T-helper 1 cell (primary cell): ENCODE results near the gene DEPDC1.
"Not testable (repeated sequence)": the region's sequence is repeated elsewhere in the genome, so short reads cannot be mapped to it uniquely, and the experiment has no call there.

Experiments
- DNase-seq, 5 donors: peaks; one replicate each; pipeline ENCODE4 v3.0.0-alpha.2; 2012 to 2020
- total RNA-seq, 4 donors: gene quantifications; one replicate each; lab custom pipeline; 2026; lab: John Stamatoyannopoulos, UW

DEPDC1 gene
- total RNA-seq = 0.12 to 1.0 (median 0.21) reads per million in 4 donors

GRCh38 chr1:68496680-68497357, at the start of gene DEPDC1:
Gene DEPDC1, minus strand, starts transcription at chr1:68497082. Its CDS starts 83 bp downstream, at chr1:68496999.
- peak; percentile 57 to 88 (median 64) for DNase-seq

- no peak for DNase-seq
Observed at GRCh38 chr1:68544651-68545050, 47.8 kb upstream of the DEPDC1 start.

- DNase-seq = no peak
Observed at GRCh38 chr1:68542586-68542985, 45.7 kb upstream of the DEPDC1 start.

GRCh38 chr1:68538941-68539340, 42.1 kb upstream of the DEPDC1 start:
- DNase-seq = no peak

- DNase-seq = no peak
Observed at GRCh38 chr1:68528243-68528642, 31.4 kb upstream of the DEPDC1 start.

GRCh38 chr1:68525781-68526180, 28.9 kb upstream of the DEPDC1 start:
- DNase-seq = no peak

GRCh38 chr1:68521286-68521685, 24.4 kb upstream of the DEPDC1 start:
- DNase-seq = no peak

- no peak for DNase-seq
Observed at GRCh38 chr1:68516066-68516465, 19.2 kb upstream of the DEPDC1 start.

GRCh38 chr1:68511254-68511653, 14.4 kb upstream of the DEPDC1 start:
- DNase-seq = no peak

- no peak for DNase-seq
Observed at GRCh38 chr1:68506386-68506785, 9.5 kb upstream of the DEPDC1 start.

- no peak for DNase-seq
Observed at GRCh38 chr1:68503085-68503484, 6.2 kb upstream of the DEPDC1 start.

GRCh38 chr1:68497358-68497698, 446 bp upstream of the DEPDC1 start:
- no peak for DNase-seq

GRCh38 chr1:68495968-68496679, 758 bp downstream of the DEPDC1 start:
- peak in 1 of 5 donors; percentile 33 for DNase-seq

GRCh38 chr1:68495532-68495931, 1.4 kb downstream of the DEPDC1 start:
- DNase-seq = peak in 1 of 5 donors; percentile 8

- no peak for DNase-seq
Observed at GRCh38 chr1:68493193-68493592, 3.7 kb downstream of the DEPDC1 start.

GRCh38 chr1:68492255-68492654, 4.6 kb downstream of the DEPDC1 start:
- not testable (repeated sequence) for DNase-seq

- DNase-seq = no peak
Observed at GRCh38 chr1:68490046-68490651, 6.7 kb downstream of the DEPDC1 start.

GRCh38 chr1:68485431-68486022, 11.4 kb downstream of the DEPDC1 start:
- DNase-seq = no peak

- no peak for DNase-seq
Observed at GRCh38 chr1:68484618-68485017, 12.3 kb downstream of the DEPDC1 start.

- DNase-seq = no peak
Observed at GRCh38 chr1:68481041-68481440, 15.8 kb downstream of the DEPDC1 start.

GRCh38 chr1:68479501-68479900, 17.4 kb downstream of the DEPDC1 start:
- DNase-seq = no peak

- DNase-seq = no peak
Observed at GRCh38 chr1:68478662-68479061, 18.2 kb downstream of the DEPDC1 start.

GRCh38 chr1:68476626-68477025, 20.3 kb downstream of the DEPDC1 start:
- not testable (repeated sequence) for DNase-seq

GRCh38 chr1:68473060-68473459, 23.8 kb downstream of the DEPDC1 start:
- no peak for DNase-seq
